ENCODE data around the gene ELP2. TPM values are rescaled to one million over a fixed set of nuclear protein-coding genes. Genes with fewer than 3 reads are reported as not detected.

ELP2 gene
- total and polyA plus RNA-seq, 9 of the 15 experiments (the other 6 are each of a cell fraction or from before 2014, with no cell fraction given): 76.8 to 192 (median 140) TPM

DNA sequence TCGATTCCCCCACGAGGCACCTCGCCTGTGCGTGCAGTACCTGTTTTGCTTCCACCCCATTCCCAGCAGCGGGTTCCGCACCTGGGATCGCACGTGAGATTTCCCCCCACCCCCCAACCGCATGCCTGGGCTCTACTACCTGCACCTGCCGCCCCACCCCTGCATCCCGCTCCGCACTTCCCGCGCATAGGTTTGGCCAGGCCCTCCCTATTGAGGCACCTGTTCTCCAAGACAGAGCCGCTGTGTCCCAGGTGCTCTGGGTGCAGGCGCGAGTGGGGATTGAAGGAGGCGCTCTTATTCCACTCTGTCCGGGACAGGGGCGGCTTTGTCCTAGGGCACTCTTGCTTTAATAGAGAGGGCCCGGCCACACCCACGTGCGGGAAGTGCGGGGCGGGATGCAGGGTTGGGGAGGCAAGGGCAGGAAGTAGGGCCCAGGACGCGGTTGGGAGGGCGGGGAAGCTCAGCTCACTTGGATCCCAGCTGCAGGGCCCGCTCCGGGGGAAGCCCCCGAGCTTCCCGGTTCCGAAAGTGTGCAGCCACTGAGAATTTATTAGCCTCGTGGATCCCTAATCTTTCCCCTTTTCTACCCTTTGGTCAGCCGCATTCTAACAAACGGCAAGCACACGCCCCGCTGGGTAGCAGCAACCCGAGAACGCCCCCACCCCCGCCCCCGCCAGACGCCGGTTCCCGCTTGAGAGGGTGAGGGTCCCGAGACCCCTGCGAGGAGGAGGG, 56.9 kb downstream of the ELP2 start:
- ChIA-PET POLR2A (interaction anchor here (1.6 kb wide), 1 partner anchor 10 kb away, joined by 7 read pairs; no protein-coding TSS in a partner anchor), CTCF (ENCODE audit: low intra/inter-chr PET ratio) (no interaction called here)
- Histone ChIP-seq H3K9me3 (replicated peaks; ENCODE audit: control insufficient read depth, insufficient read depth, low read depth, low read length) (no peaks in the 10 kb centered on the region), H4K20me1 (replicated peaks; ENCODE audit: control insufficient read depth, insufficient read depth, low read length) (no peaks in the 10 kb centered on the region), H2AFZ (ENCODE audit: low read depth, low read length) (peak overlapping the region; percentile 89), H3K4me1 (replicated peaks in 1 of 2; ENCODE audit: control insufficient read depth in 2 of 2, insufficient read depth in 2 of 2, low read length in 2 of 2) (peaks cover 12 to 31% of the 10 kb centered on the region in 2 experiments; a peak in 4 of 5 replicates), H3K36me3 (ENCODE audit: control insufficient read depth, insufficient read depth, low read length) (peaks cover 12% of the 10 kb centered on the region; the same call in 2 of the 3 replicates), H3K9me1 (ENCODE audit: control insufficient read depth, insufficient read depth, low read length) (no peaks in the 10 kb centered on the region), H3K9ac (ENCODE audit: insufficient read depth in 1 of 2, low read depth in 2 of 2, low read length in 2 of 2) (peak overlapping the region; percentile 81 to 93), H3K4me3 (peak overlapping the region; percentile 68), H3K27ac (ENCODE audit: extremely low read depth, low read depth, low read length) (peak overlapping the region; percentile 61), H3K79me2 (ENCODE audit: control insufficient read depth, insufficient read depth, low read length) (peaks cover 22% of the 10 kb centered on the region), H3K27me3 (ENCODE audit: control insufficient read depth in 2 of 2, insufficient read depth in 2 of 2, low read length in 2 of 2) (no peaks in the 10 kb centered on the region), H3K4me2 (ENCODE audit: insufficient read depth, low read length) (peak overlapping the region; percentile 89)
- WGBS (ENCODE audit: insufficient coverage, low coverage, missing lambda C conversion rate): 24% methylated on average over 37 of the region's 47 CpGs
- ATAC-seq (peak; percentile 58), FAIRE-seq (no peak), DNase-seq (ENCODE audit: extremely low read depth in 1 of 4, low spot score in 3 of 4) (peak; percentile 64 to 69 (median 67))
- BruUV-seq (replicated peaks): no TSS peak
- intact Hi-C loops (cut with micrococcal nuclease) (loop anchor here (2.0 kb wide), 1 partner anchor 98 kb away; no protein-coding TSS in a partner anchor), in situ Hi-C loops (cut with MboI) (no loop called here)
- TF ChIP-seq MYC (IDR thresholded peaks at IDR 0.05; ENCODE audit: low read depth, low read length) (peak; percentile 56; the same call in 1 of the 2 replicates), MYC (CRISPR knock-in tag; IDR thresholded peaks at IDR 0.05; ENCODE audit: borderline replicate concordance, low read depth) (peak; percentile 41; the same call in 1 of the 2 replicates), NBN (IDR thresholded peaks at IDR 0.05; ENCODE audit: low read depth) (0 out of 2 replicates have a peak, but pooled peaks have one; percentile 23), ZNF444 (CRISPR knock-in tag; IDR thresholded peaks at IDR 0.05) (no peak), ZNF140 (CRISPR knock-in tag; IDR thresholded peaks at IDR 0.05) (no peak), TAF1 (IDR thresholded peaks at IDR 0.05; ENCODE audit: control insufficient read depth, extremely low read depth, insufficient read depth, low read length, severe bottlenecking) (no peak), POLR3A (IDR thresholded peaks at IDR 0.05; ENCODE audit: borderline replicate concordance, extremely low read depth, insufficient read depth, insufficient read length) (no peak)
- TF ChIP-seq, protein P1, sequence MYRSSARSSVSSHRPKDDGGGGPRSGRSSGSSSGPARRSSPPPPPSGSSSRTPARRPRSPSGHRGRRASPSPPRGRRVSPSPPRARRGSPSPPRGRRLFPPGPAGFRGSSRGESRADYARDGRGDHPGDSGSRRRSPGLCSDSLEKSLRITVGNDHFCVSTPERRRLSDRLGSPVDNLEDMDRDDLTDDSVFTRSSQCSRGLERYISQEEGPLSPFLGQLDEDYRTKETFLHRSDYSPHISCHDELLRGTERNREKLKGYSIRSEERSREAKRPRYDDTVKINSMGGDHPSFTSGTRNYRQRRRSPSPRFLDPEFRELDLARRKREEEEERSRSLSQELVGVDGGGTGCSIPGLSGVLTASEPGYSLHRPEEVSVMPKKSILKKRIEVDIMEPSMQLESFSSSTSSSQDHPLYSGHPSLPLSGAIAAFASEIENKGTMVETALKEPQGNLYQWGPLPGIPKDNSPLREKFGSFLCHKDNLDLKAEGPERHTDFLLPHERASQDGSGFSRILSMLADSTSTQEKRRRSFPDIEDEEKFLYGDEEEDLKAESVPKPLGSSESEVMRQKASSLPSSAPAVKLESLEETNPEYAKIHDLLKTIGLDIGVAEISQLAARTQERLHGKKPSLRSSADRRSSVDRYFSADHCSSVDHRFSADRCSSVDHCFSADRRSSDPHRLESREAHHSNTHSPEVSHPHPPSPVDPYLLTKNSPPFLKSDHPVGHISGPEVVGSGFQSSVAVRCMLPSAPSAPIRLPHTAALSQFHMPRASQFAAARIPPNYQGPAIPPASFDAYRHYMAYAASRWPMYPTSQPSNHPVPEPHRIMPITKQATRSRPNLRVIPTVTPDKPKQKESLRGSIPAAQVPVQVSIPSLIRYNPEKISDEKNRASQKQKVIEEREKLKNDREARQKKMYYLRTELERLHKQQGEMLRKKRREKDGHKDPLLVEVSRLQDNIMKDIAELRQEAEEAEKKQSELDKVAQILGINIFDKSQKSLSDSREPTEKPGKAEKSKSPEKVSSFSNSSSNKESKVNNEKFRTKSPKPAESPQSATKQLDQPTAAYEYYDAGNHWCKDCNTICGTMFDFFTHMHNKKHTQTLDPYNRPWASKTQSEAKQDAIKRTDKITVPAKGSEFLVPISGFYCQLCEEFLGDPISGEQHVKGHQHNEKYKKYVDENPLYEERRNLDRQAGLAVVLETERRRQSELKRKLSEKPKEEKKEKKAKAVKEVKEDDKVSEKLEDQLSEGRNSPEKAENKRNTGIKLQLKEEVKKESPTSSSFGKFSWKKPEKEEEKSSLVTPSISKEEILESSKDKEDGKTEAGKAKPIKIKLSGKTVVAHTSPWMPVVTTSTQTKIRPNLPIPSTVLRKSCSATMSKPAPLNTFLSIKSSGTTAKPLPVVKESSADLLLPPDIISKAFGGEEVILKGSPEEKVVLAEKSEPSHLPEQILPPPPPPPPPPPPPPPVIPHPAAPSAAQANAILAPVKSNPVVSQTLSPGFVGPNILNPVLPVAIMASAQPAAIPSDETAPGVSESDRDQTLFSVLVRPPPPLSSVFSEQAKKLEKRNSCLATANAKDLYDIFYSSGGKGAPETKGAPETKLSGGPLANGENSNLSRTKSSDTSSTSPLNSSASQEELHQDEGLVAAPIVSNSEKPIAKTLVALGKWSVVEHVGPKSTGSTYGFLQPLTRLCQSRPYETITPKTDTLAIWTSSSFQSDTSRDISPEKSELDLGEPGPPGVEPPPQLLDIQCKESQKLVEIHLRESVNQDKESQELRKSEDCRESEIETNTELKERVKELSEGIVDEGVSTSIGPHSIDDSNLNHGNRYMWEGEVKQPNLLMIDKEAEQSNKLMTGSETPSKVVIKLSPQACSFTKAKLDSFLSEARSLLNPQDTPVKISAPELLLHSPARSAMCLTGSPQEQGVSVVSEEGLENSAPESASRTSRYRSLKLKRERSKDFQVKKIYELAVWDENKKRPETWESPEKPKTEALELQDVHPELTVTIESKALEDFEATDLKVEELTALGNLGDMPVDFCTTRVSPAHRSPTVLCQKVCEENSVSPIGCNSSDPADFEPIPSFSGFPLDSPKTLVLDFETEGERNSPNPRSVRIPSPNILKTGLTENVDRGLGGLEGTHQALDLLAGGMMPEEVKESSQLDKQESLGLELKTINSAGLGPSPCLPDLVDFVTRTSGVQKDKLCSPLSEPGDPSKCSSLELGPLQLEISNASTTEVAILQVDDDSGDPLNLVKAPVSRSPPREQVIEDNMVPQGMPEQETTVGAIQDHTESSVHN (IDR thresholded peaks at IDR 0.05; ENCODE audit: borderline replicate concordance in 1 of 2, low read depth in 1 of 2): no peak
- TF ChIP-seq, protein P2, sequence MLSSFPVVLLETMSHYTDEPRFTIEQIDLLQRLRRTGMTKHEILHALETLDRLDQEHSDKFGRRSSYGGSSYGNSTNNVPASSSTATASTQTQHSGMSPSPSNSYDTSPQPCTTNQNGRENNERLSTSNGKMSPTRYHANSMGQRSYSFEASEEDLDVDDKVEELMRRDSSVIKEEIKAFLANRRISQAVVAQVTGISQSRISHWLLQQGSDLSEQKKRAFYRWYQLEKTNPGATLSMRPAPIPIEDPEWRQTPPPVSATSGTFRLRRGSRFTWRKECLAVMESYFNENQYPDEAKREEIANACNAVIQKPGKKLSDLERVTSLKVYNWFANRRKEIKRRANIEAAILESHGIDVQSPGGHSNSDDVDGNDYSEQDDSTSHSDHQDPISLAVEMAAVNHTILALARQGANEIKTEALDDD (IDR thresholded peaks at IDR 0.05): no peak

All from K562 (cell line).